Stimulated activated CD4-positive, alpha-beta T cell treated with anti-CD3 and anti-CD28 coated beads, Interleukin-15, amount 100 ng/mL, for 24 hours (primary cell): Measurements from ENCODE around the gene PTCH2.
"Not testable (repeated sequence)": the region's sequence is repeated elsewhere in the genome, so short reads cannot be mapped to it uniquely, and the experiment has no call there.

Source experiments
- DNase-seq: peaks from one replicate; pipeline ENCODE4 v3.0.0-alpha.2; 2020

The PTCH2 gene

GRCh38 chr1:44842862-44843655 is at the start of gene PTCH2:
Gene PTCH2, minus strand, starts transcription at chr1:44843253. Its CDS starts 321 bp downstream, at chr1:44842932.
- DNase-seq = peak; percentile 42

- no peak for DNase-seq
Measured at GRCh38 chr1:44890007-44890406, 47.0 kb upstream of the PTCH2 start.

- DNase-seq = no peak
Measured at GRCh38 chr1:44885406-44885805, 42.4 kb upstream of the PTCH2 start.

GRCh38 chr1:44884746-44885145 is 41.7 kb upstream of the PTCH2 start:
- DNase-seq = no peak

GRCh38 chr1:44881011-44881632 is 38.1 kb upstream of the PTCH2 start:
- DNase-seq = no peak

GRCh38 chr1:44874155-44874554 is 31.1 kb upstream of the PTCH2 start:
- no peak for DNase-seq

- DNase-seq = no peak
Measured at GRCh38 chr1:44870096-44870495, 27.0 kb upstream of the PTCH2 start.

- no peak for DNase-seq
Measured at GRCh38 chr1:44867801-44868200, 24.7 kb upstream of the PTCH2 start.

GRCh38 chr1:44862829-44863401 is 19.9 kb upstream of the PTCH2 start:
- no peak for DNase-seq

- no peak for DNase-seq
Measured at GRCh38 chr1:44860891-44861425, 17.9 kb upstream of the PTCH2 start.

GRCh38 chr1:44860331-44860730 is 17.3 kb upstream of the PTCH2 start:
- DNase-seq = no peak

GRCh38 chr1:44857446-44857845 is 14.4 kb upstream of the PTCH2 start:
- no peak for DNase-seq

GRCh38 chr1:44855742-44856141 is 12.7 kb upstream of the PTCH2 start:
- DNase-seq = no peak

GRCh38 chr1:44854970-44855369 is 11.9 kb upstream of the PTCH2 start:
- DNase-seq = no peak

GRCh38 chr1:44853201-44853600 is 10.1 kb upstream of the PTCH2 start:
- DNase-seq = no peak

GRCh38 chr1:44851308-44851707 is 8.3 kb upstream of the PTCH2 start:
- no peak for DNase-seq

GRCh38 chr1:44849575-44850132 is 6.6 kb upstream of the PTCH2 start:
- no peak for DNase-seq

GRCh38 chr1:44848456-44849181 is 5.6 kb upstream of the PTCH2 start:
- no peak for DNase-seq

GRCh38 chr1:44847845-44848244 is 4.8 kb upstream of the PTCH2 start:
- no peak for DNase-seq

GRCh38 chr1:44846985-44847384 is 3.9 kb upstream of the PTCH2 start:
- no peak for DNase-seq

GRCh38 chr1:44842486-44842861 is 579 bp downstream of the PTCH2 start:
- DNase-seq = no peak

GRCh38 chr1:44839576-44839975 is 3.5 kb downstream of the PTCH2 start:
- DNase-seq = no peak

GRCh38 chr1:44838294-44838693 is 4.8 kb downstream of the PTCH2 start:
- DNase-seq = not testable (repeated sequence)
